KOPT-K1 (cell line): ENCODE results near the gene FFAR1.

Experiments
- H3K27ac ChIP-seq: fragments of 200-600 bp; sonication (generic); 2 replicates; pipeline ENCODE4 v1.5.1; 2016; ENCODE audit warnings: antibody characterized with exemption, mild to moderate bottlenecking, low read depth, low read length; ENCODE audit not compliant: poor library complexity, severe bottlenecking
- H3K36me3 ChIP-seq: fragments of 200-600 bp; sonication (generic); 2 replicates; pipeline ENCODE4 v1.5.1; 2017; ENCODE audit warnings: antibody characterized with exemption, mild to moderate bottlenecking, low read length, moderate library complexity; ENCODE audit not compliant: insufficient read depth
- H3K9me3 ChIP-seq: fragments of 200-600 bp; sonication (generic); 2 replicates; pipeline ENCODE4 v1.5.1; 2017; ENCODE audit warnings: antibody characterized with exemption, low read length, mild to moderate bottlenecking; ENCODE audit not compliant: insufficient read depth, poor library complexity, severe bottlenecking

Gene FFAR1

DNA sequence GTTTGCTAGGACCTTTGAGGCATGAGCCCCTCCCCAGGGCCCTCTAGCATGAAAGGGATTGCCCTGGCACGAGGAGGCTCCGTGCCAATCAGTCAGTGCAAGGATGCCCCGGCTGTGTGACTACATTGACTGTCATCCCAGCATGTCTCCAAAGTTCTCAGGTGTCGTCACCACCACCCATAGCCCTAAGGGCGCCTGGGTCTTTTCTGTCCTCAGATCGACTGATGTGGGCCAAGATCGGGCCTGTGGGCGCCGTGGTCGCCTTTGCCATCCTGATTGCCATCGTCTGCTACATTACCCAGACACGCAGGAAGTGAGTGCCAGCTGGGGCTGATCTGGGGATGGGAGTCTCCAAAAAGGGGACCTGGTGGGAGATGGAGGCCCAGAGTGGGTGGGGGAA is 37.4 kb upstream of the FFAR1 start:
- Histone ChIP-seq H3K27ac (no peak overlapping the region), H3K36me3 (no peaks in the 10 kb centered on the region), H3K9me3 (no peaks in the 10 kb centered on the region)

DNA sequence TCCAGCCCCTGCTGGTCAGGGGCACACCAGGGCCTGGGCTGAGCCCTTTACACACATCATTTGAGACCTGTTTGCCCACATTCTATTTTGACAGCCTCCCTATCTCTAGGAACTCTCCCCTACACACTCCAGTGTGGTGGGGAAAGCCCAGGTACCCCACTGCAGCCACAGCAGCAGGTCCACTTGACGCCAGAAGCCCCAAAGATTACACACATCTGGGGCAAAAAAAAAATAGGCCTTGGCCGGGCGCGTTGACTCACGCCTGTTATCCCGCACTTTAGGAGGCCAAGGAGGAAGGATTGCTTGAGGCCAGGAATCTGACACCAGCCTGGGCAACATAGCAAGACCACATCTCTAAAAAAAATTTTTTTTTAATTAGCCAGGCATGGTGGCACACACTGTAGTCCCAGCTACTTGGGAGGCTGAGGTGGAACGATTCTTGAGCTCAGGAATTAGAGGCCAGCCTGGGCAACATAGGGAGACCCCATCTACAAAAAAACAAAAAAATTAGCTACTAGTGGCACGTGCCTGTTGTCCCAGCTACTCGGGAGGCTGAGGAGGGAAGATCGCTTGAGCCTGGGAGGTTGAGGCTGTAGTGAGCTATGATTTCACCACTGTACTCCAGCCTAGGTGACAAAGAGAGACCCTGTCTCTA is 36.8 kb upstream of the FFAR1 start:
- Histone ChIP-seq H3K27ac (no peak overlapping the region), H3K9me3 (no peaks in the 10 kb centered on the region), H3K36me3 (no peaks in the 10 kb centered on the region)

DNA sequence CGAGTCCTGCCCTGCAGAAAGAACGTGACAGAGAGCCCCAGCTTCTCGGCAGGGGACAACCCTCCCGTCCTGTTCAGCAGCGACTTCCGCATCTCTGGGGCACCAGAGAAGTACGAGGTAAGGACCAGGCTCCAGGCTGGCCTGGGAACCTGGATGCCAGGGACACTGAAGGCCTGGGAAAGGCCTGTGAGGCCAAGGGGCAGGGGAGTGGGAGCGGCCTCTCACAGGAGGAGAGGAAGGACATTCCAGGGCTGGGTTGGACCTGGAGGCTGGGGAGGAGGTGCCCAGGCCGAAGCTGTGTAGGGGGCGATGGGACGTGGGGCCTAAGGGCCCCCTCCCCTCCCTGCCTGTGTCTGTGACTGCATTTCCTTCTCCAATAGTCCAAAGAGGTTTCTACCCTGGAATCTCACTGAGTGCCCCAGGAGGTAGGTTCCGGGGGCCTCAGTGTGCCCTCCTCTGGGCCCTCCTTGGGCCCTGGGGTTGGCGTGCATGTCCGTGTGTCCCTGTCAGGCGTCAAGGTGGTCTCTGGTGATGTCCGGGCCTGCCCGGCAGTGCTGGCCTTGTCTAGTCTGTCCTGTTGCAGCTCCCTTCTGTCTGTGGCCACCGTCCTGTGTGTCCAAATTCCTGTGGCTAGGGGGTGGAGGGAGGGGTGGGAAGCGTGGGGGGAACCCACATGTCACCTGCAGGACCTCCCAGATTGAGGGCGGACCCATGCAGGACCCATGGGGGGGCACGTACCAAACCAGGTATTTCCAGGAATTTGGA is 35.6 kb upstream of the FFAR1 start:
- Histone ChIP-seq H3K9me3 (no peaks in the 10 kb centered on the region), H3K36me3 (no peaks in the 10 kb centered on the region), H3K27ac (no peak overlapping the region)

DNA sequence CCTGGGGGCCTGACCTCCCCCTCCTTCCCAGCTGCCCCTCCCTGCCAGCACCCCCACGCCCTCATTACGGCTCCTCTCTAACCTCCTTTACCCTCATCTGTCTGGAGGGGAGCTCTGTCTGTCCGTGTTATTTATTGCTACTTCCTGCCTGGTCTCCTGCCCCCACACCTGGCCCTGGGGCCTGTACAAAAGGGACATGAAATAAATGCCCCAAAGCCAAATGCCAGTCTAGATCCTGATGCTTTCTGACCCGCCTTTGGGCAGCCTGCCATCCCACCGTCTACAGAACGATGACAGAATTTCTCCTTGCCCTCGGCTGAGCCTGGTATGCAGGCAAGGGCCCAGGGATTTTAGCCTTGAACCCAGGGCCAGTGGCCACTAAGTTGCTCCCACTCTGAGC is 34.1 kb upstream of the FFAR1 start:
- no peaks in the 10 kb centered on the region for H3K36me3 ChIP-seq
- H3K27ac ChIP-seq: no peak overlapping the region

DNA sequence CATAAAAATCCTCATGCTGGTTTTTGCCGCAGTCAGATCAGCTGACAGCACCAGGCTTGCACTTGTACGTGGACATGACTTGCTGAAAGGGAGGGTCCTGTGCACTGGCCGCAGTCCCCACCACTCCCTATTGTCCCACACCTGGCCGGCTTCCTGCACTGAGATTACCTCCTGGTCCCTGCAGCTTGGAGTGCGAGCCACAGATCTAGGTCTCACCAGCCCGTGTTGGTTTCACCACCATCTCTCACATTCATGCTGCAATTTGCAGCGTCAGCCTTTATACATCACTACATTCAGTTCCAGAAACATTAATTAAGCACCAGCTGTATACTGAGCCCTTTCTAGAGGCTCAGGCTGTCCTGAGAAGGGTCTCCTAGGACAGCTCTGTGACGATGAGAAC is 33.7 kb upstream of the FFAR1 start:
- no peak overlapping the region for H3K27ac ChIP-seq
- no peaks in the 10 kb centered on the region for H3K9me3 ChIP-seq
- no peaks in the 10 kb centered on the region for H3K36me3 ChIP-seq

More for the DNA sequence above, 34.1 kb upstream of the FFAR1 start:
- no peaks in the 10 kb centered on the region for H3K9me3 ChIP-seq

DNA sequence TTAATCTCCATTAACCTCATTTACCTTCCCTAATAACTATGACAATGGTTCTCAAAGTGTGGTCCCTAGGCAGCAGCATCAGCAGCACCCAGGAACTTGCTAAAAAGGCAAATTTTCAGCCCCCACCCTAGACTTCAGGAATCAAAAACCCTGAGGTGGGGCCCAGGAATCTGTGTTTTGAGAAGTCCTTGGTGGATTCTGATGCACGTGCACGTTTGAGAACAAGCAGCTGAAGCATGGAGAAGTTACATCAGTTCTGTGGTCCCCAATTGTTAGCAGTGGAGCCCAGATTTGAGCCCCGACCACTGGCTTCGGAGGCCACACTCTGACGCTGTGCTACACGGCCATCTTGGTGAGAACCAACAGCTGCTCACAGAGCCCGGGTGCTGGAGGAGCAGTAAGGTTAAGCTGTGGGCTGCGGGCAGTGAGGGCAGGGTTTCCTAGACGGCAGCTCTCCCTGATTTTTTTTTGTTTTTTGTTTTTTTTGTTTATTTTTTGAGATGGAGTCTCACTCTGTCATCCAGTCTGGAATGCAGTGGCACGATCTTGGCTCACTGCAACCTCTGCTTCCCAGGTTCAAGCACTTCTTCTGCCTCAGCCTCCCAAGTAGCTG is 32.7 kb upstream of the FFAR1 start:
- Histone ChIP-seq H3K27ac (no peak overlapping the region), H3K36me3 (no peaks in the 10 kb centered on the region), H3K9me3 (no peaks in the 10 kb centered on the region)

DNA sequence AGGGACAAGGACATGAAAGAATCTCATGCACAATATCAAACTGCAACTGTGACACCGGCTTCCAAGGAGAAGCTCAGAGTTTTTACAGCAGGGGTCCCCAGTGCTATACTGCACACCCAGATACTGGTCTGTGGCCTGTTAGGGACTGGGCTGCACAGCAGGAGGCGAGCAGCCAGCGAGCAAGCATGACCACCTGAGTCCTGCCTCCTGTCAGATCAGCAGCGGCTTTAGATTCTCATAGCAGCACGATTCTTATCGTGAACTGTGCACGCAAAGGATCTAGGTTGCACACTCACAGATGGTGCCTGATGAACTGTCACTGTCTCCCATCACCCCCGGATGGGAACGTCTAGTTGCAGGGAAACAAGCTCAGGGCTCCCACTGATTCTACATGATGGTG is 31.8 kb upstream of the FFAR1 start:
- Histone ChIP-seq H3K27ac (no peak overlapping the region), H3K9me3 (no peaks in the 10 kb centered on the region)

DNA sequence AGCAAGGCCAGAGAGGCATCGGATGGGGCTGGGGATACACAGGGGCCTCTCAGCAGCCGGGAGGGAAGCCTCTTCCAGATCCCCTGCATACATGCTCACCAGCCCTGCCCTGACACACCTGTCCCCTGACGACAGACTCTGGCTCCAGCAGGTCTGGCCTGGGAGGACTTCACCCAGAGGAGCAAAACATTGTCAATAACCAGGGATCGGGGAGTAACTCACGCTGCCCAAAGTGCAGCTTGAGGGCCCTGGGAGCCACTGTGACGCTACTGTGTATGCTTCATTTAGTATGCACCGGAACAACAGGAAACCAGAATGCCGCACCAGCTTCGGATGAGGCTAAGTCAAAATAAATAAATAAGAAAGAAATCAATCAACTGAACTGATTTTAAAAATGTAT is 31.1 kb upstream of the FFAR1 start:
- H3K9me3 ChIP-seq: no peaks in the 10 kb centered on the region
- H3K27ac ChIP-seq: no peak overlapping the region
- no peaks in the 10 kb centered on the region for H3K36me3 ChIP-seq

More for the DNA sequence above, 31.8 kb upstream of the FFAR1 start:
- H3K36me3 ChIP-seq: no peaks in the 10 kb centered on the region

DNA sequence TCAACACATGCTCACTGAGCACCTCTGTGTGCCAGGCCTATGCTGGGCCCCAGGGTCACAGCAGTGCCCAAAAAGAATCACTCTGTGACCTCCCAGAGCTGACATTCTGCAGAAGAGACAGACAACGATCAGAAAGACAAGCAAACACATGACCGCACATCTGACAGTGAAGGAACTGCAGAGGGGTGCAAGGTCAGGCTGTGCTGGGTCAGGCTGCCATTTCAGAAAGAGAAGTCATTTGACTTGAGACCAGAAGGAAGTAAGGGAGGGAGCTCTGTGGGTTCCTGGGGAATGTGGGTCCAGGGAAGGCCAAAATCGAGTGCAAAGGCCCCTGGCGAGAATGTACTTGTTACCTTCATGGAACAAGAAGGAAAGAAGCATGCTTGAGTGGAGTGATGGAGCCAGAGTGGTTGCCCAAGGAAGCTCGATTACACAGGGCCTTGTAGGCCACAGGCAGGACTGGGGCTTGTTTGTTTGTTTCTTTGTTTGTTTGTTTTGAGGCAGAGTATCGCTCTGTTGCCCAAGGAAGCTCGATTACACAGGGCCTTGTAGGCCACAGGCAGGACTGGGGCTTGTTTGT is 30.1 kb upstream of the FFAR1 start:
- Histone ChIP-seq H3K27ac (no peak overlapping the region), H3K36me3 (no peaks in the 10 kb centered on the region), H3K9me3 (no peaks in the 10 kb centered on the region)

DNA sequence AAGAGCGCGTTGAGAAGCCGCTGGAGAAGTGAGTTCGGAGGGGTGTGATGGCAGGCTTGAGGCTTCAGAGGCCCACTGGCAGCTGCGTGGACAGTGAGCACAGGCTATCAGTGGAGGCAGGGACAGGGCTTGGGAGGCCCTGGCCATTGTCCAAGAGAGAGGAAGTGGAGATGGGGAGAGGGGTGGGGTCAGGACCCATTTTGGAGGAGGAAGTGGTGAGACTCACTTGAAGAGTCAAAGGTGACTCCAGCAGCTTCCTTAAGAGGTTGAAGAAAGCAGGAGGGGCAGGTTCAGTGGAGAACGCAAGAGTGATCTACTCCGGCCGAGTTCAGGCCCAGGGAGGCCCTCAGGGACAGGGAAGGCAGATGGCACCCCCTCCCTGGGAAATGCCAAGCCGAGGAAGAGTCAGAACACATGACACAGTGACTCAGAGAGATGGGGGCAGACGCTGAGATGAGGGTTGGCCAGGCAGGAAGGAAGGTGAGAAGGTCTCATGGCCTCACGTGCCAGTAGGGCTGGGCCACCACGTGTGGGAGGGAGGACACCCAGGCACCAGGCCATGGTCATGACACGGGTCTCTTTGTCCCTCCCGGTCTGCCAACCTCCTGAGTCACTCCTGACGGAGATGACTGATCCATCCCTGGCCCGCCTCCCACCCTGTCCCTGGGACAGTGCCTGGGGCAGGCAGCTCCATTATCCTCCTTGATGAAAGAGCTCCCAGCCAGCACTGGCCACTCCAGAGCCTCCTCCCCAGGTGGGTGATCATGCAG is 28.8 kb upstream of the FFAR1 start:
- H3K36me3 ChIP-seq: no peaks in the 10 kb centered on the region
- no peaks in the 10 kb centered on the region for H3K9me3 ChIP-seq
- H3K27ac ChIP-seq: no peak overlapping the region

DNA sequence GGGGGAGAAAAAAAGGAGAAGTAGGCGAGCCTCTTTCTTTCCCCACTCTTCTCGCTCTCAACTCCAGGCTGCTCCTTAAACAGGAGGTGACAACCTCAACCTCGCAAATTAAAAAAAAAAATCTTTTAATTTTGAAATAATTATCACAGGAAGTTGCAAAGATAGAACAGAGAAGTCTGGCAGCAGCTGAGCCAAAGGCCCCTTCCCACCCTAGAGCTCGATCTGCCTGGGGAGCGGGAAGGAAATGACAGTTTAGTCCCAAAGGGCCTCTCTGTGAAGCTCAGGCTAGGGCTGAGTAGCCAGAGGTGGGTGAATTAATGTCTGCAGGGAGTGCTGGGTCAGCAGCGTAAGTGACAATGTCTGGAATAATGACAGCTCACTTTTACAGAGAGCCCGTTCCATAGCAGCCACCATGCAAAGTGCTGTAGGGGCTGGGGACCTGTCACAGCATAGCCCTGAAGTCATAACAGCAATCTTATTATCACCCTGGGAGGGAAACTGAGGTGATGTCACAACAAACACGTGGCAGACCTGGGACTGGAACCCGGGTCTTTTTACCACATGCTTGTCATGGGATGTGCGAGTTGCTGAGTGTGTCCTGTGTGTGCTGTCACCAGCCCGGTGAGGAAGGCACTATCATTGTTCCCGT is 27.5 kb upstream of the FFAR1 start:
- Histone ChIP-seq H3K27ac (no peak overlapping the region), H3K36me3 (no peaks in the 10 kb centered on the region), H3K9me3 (no peaks in the 10 kb centered on the region)

DNA sequence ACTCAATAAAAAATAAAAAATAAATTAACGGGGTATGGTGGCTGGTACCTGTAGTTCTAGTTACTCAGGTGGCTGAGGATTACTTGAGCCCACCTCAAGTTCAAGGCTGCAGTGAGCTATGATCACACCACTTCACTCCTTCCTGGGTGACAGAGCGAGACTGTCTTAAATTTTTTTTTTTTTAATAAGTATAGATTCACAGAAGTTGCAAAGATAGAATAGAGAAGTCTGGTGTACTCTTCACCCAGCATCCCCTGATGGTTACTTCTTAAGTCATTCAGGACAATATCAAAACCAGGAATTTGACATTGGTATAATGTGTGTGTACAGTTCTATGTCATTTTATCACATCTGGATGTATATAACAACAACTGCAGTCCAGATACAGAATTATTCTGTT is 26.4 kb upstream of the FFAR1 start:
- H3K36me3 ChIP-seq: no peaks in the 10 kb centered on the region
- H3K9me3 ChIP-seq: no peaks in the 10 kb centered on the region
- no peak overlapping the region for H3K27ac ChIP-seq

DNA sequence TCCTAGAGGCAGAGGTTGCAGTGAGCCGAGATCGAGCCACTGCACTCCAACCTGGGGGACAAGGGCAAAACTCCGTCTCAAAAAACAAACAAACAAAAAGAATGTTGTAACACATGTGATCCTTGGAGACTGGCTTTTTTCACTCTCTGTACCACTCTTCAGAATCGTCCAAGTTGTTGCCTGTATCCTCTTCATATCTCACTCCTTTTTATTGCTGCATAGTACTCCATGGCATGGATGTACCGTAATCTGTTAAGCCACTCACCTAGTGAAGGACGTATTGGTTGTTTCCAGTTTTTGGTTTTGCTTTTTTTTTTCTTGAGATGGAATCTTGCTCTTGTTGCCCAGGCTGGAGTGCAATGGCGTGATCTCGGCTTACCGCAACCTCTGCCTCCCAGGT is 25.7 kb upstream of the FFAR1 start:
- Histone ChIP-seq H3K36me3 (no peaks in the 10 kb centered on the region), H3K27ac (no peak overlapping the region), H3K9me3 (no peaks in the 10 kb centered on the region)

DNA sequence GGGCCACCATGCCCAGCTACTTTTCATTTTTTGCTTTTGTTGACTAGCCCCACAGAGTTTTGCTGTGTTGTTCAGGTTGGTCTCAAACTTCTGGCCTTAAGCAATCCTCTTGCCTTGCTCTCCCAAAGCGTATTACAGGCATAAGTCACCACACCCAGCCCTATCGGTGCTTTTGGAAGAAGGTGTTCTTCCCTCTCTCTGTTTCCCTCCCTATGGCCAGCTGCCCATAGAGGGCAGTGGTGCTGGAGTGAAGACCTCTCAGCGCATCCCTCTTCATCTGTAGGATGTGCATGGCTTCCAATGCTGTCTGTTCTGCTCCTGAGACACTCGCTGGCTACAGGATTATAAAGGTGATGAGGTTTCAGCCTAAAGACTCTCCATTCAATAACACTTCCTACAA is 20.1 kb upstream of the FFAR1 start:
- Histone ChIP-seq H3K27ac (no peak overlapping the region), H3K9me3 (no peaks in the 10 kb centered on the region), H3K36me3 (no peaks in the 10 kb centered on the region)
